ENCODE measurements around the gene WHAMM.

The WHAMM gene

GRCh38 chr15:82871832-82872484, 62.5 kb downstream of the WHAMM start:
- no peak for DNase-seq

GRCh38 chr15:82873000-82873680, 63.7 kb downstream of the WHAMM start:
- no peak for DNase-seq

- DNase-seq: no peak
Measured at GRCh38 chr15:82874267-82874666, 64.8 kb downstream of the WHAMM start.

- no peak for DNase-seq
Measured at GRCh38 chr15:82874961-82875360, 65.5 kb downstream of the WHAMM start.

- no peak for DNase-seq
Measured at GRCh38 chr15:82875411-82876003, 66.1 kb downstream of the WHAMM start.

- no peak for DNase-seq
Measured at GRCh38 chr15:82877825-82878224, 68.4 kb downstream of the WHAMM start.

GRCh38 chr15:82878325-82878724, 68.9 kb downstream of the WHAMM start:
- DNase-seq: no peak

- DNase-seq: no peak
Measured at GRCh38 chr15:82880704-82881103, 71.3 kb downstream of the WHAMM start.

- DNase-seq: no peak
Measured at GRCh38 chr15:82881747-82882146, 72.3 kb downstream of the WHAMM start.

- no peak for DNase-seq
Measured at GRCh38 chr15:82882273-82882928, 73.0 kb downstream of the WHAMM start.
